IMR-90 (cell line): ENCODE data around the gene MLLT3. TPM values are rescaled to one million over a fixed set of nuclear protein-coding genes. Genes with fewer than 3 reads are reported as not detected.

Source experiments
- ATAC-seq: fragments of 200-7000 bp; cut with Tn5 transposase; 2 replicates; pipeline ENCODE4 v1.9.1; 2020; ENCODE audit warnings: low read depth, mild to moderate bottlenecking, moderate library complexity
- BruUV-seq: library from RNA; stranded (reverse); fragments of 400-500 nt; replicated peaks from 2 replicates; lab custom pipeline; 2021; lab: Mats Ljungman, UMichigan
- CTCF ChIA-PET: fragments of 300-600 bp; formaldehyde crosslinking; extraction: SDS; loops from one replicate; lab custom pipeline; 2021; ENCODE audit warnings: antibody characterized with exemption; lab: Yijun Ruan, JAX
- POLR2A ChIA-PET: fragments of 300-600 bp; sonication (Branson Sonifier 250); formaldehyde crosslinking; loops from one replicate; lab custom pipeline; 2022; ENCODE audit warnings: antibody characterized with exemption; ENCODE audit not compliant: unreplicated experiment; lab: Charles Lee
- DNase-seq: peaks from one replicate; pipeline ENCODE4 v3.0.0; 2013
- H2AFZ ChIP-seq: replicated peaks from 2 replicates; pipeline ENCODE3; 2013; ENCODE audit warnings: low read length, mild to moderate bottlenecking; ENCODE audit not compliant: poor library complexity
- H2AK5ac ChIP-seq: 2 replicates; pipeline ENCODE4 v1.6.1; 2013; ENCODE audit warnings: low read depth, low read length, inconsistent platforms
- H2AK9ac ChIP-seq: replicated peaks from 2 replicates; pipeline ENCODE3; 2013; ENCODE audit warnings: mild to moderate bottlenecking, low read depth, low read length, moderate library complexity; ENCODE audit not compliant: poor library complexity
- H2BK120ac ChIP-seq: 2 replicates; pipeline ENCODE4 v1.6.1; 2013; ENCODE audit warnings: low read depth, low read length, inconsistent platforms
- H2BK15ac ChIP-seq: 3 replicates; pipeline ENCODE4 v1.6.1; 2013; ENCODE audit warnings: low read depth, low read length, inconsistent platforms
- H2BK20ac ChIP-seq: 2 replicates; pipeline ENCODE4 v1.6.1; 2013; ENCODE audit warnings: low read depth, mild to moderate bottlenecking, inconsistent platforms, low read length, moderate library complexity
- H2BK5ac ChIP-seq: 2 replicates; pipeline ENCODE4 v1.6.1; 2013; ENCODE audit warnings: mild to moderate bottlenecking, low read depth, low read length, inconsistent platforms; ENCODE audit not compliant: poor library complexity, severe bottlenecking
- H3K14ac ChIP-seq: replicated peaks from 2 replicates; pipeline ENCODE4 v1.6.1; 2013; ENCODE audit warnings: low read depth, low read length, inconsistent platforms
- H3K18ac ChIP-seq: 2 replicates; pipeline ENCODE4 v1.6.1; 2013; ENCODE audit warnings: low read depth, low read length, control low read depth
- H3K23ac ChIP-seq: 2 replicates; pipeline ENCODE4 v1.6.1; 2013; ENCODE audit warnings: low read depth, low read length, inconsistent platforms
- H3K27ac ChIP-seq: 2 replicates; pipeline ENCODE4 v1.5.1; 2013; ENCODE audit warnings: mild to moderate bottlenecking, control low read depth, low read length; ENCODE audit not compliant: insufficient read depth
- H3K27me3 ChIP-seq: 2 replicates; pipeline ENCODE4 v1.6.1; 2013; ENCODE audit warnings: low read length; ENCODE audit not compliant: control insufficient read depth, insufficient read depth
- H3K36me3 ChIP-seq: 2 replicates; pipeline ENCODE4 v1.6.1; 2013; ENCODE audit warnings: low read length, mixed read lengths; ENCODE audit not compliant: control insufficient read depth, insufficient read depth
- H3K4ac ChIP-seq: 2 replicates; pipeline ENCODE4 v1.6.1; 2013; ENCODE audit warnings: low read depth, low read length, inconsistent platforms
- H3K4me1 ChIP-seq: 2 replicates; pipeline ENCODE4 v1.6.1; 2013; ENCODE audit warnings: low read length, mixed read lengths; ENCODE audit not compliant: control insufficient read depth, insufficient read depth
- H3K4me2 ChIP-seq: 2 replicates; pipeline ENCODE4 v1.6.1; 2013; ENCODE audit warnings: low read depth, mild to moderate bottlenecking, control low read depth, low read length, moderate library complexity
- H3K4me3 ChIP-seq: 2 replicates; pipeline ENCODE4 v1.5.1; 2013; ENCODE audit warnings: low read depth, mild to moderate bottlenecking, control low read depth, low read length, moderate library complexity; ENCODE audit not compliant: insufficient read depth
- H3K56ac ChIP-seq: 2 replicates; pipeline ENCODE4 v1.6.1; 2013; ENCODE audit warnings: low read length, inconsistent platforms; ENCODE audit not compliant: insufficient read depth; ENCODE audit errors: extremely low read depth
- H3K79me1 ChIP-seq, 2 experiments: 2 replicates each; pipeline ENCODE4 v1.6.1; 2013; ENCODE audit warnings: low read length in 2 of 2, inconsistent platforms in 1 of 2, low read depth in 1 of 2
- H3K9ac ChIP-seq: 2 replicates; pipeline ENCODE4 v1.6.1; 2013; ENCODE audit warnings: low read depth, low read length, control low read depth
- H3K9me1 ChIP-seq: 2 replicates; pipeline ENCODE4 v1.6.1; 2013; ENCODE audit warnings: low read length, inconsistent platforms; ENCODE audit not compliant: insufficient read depth
- H3K9me3 ChIP-seq: 2 replicates; pipeline ENCODE4 v1.6.1; 2013; ENCODE audit warnings: low read length; ENCODE audit not compliant: control insufficient read depth, insufficient read depth
- H4K20me1 ChIP-seq: 2 replicates; pipeline ENCODE4 v1.6.1; 2013; ENCODE audit warnings: low read length, inconsistent platforms; ENCODE audit not compliant: insufficient read depth
- H4K5ac ChIP-seq: 2 replicates; pipeline ENCODE4 v1.6.1; 2013; ENCODE audit warnings: mild to moderate bottlenecking, low read depth, low read length, control low read depth
- H4K8ac ChIP-seq, 2 experiments: 2 replicates each; pipeline ENCODE4 v1.6.1; 2013; ENCODE audit warnings: low read depth in 2 of 2, low read length in 2 of 2, control low read depth in 1 of 2, inconsistent platforms in 1 of 2
- H4K91ac ChIP-seq: 2 replicates; pipeline ENCODE4 v1.6.1; 2013; ENCODE audit warnings: low read depth, low read length, inconsistent platforms; ENCODE audit not compliant: insufficient read depth
- BHLHE40 ChIP-seq: fragments of 150-350 bp; IDR thresholded peaks from 2 replicates; pipeline ENCODE4 v1.6.1; 2016; ENCODE audit warnings: mild to moderate bottlenecking, low read depth, low read length
- CEBPB ChIP-seq: IDR thresholded peaks from 2 replicates; pipeline ENCODE4 v1.6.1; 2012; ENCODE audit warnings: low read depth, low read length, improper control_type of control experiment
- CHD1 ChIP-seq: IDR thresholded peaks from 2 replicates; pipeline ENCODE4 v1.6.1; 2012; ENCODE audit warnings: low read depth, low read length, improper control_type of control experiment
- CTCF ChIP-seq: conservative IDR thresholded peaks from 2 replicates; pipeline ENCODE4 v1.5.1; 2012; ENCODE audit warnings: mild to moderate bottlenecking, low read depth, low read length, improper control_type of control experiment
- MXI1 ChIP-seq: IDR thresholded peaks from 2 replicates; pipeline ENCODE4 v1.6.1; 2012; ENCODE audit warnings: low read depth, mild to moderate bottlenecking, low read length, moderate library complexity, borderline replicate concordance
- NFE2L2 ChIP-seq: fragments of 150-350 bp; IDR thresholded peaks from 2 replicates; pipeline ENCODE4 v1.6.1; 2016; ENCODE audit warnings: low read depth, mild to moderate bottlenecking, low read length
- RFX5 ChIP-seq: IDR thresholded peaks from 2 replicates; pipeline ENCODE4 v1.8.0; 2012; ENCODE audit warnings: low read depth, mild to moderate bottlenecking, low read length, moderate library complexity
- SMC3 ChIP-seq: fragments of 150-350 bp; IDR thresholded peaks from 2 replicates; pipeline ENCODE4 v1.6.1; 2016; ENCODE audit warnings: low read depth, mild to moderate bottlenecking, antibody characterized with exemption, low read length, moderate library complexity
- USF2 ChIP-seq: fragments of 150-350 bp; IDR thresholded peaks from 2 replicates; pipeline ENCODE4 v1.6.1; 2017; ENCODE audit warnings: mild to moderate bottlenecking, antibody characterized with exemption, low read length, low read depth
- WGBS, 2 experiments: methylation state at CpG; one replicate each; pipeline versions ENCODE4 v1.1.5 to v1.1.7; 2013; ENCODE audit warnings: missing lambda C conversion rate in 2 of 2; ENCODE audit not compliant: insufficient read length in 1 of 2; ENCODE audit errors: extremely low coverage in 2 of 2; 5-methylcytosine and 5-hydroxymethylcytosine counted together
- dilution Hi-C: fragments of 300-500 bp; cut with HindIII; formaldehyde crosslinking; loops from one replicate; pipeline ENCODE4 v1.14.3; 2018; ENCODE audit warnings: low sequenced_read_pairs; ENCODE audit not compliant: unreplicated experiment
- in situ Hi-C: fragments of 300-500 bp; cut with MboI; formaldehyde crosslinking; loops from 3 replicates; pipeline ENCODE4 v1.14.3; 2019; ENCODE audit warnings: low sequenced_read_pairs, inconsistent platforms, mixed read lengths
- intact Hi-C: fragments of 100-400 bp; cut with micrococcal nuclease; formaldehyde crosslinking; loops from 2 replicates; pipeline ENCODE4 v1.10.0; 2022
- polyA plus RNA-seq, 3 experiments: library from polyadenylated mRNA; depleted of rRNA; stranded (reverse); fragments of >200 nt; gene quantifications; 2 replicates each; pipeline ENCODE4 v1.2.3, GENCODE V29; 2012; ENCODE audit warnings: low replicate concordance in 1 of 3
- total RNA-seq: library from RNA; depleted of rRNA; stranded (reverse); fragments of >200 nt; gene quantifications from 2 replicates; pipeline ENCODE4 v1.2.3, GENCODE V29; 2012

The MLLT3 gene
- total and polyA plus RNA-seq, 2 of the 4 experiments (the other 2 are of a cell fraction): 10.4 to 21.1 TPM

DNA sequence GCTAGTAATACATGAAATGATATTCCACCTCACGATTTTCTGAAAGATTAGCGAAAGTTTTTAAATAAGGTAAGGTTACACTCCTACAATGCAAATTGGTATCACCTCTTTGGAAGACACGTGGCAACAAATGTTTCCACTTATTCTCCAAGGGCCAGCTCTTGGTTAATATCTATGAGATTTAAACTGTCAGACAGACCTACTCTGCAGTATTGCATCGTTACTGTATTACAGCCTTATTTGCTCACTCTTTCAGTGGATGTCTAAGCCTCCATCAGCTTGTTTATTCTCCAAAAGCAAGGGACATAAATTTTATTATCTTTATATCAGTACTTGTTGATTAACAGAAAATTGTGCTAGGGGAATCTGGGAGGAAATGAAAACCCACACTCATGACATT lies 135.7 kb downstream of the MLLT3 start:
- no peak overlapping the region for H2AK5ac ChIP-seq
- H2AFZ ChIP-seq: no peak overlapping the region
- no peak overlapping the region for H2BK120ac ChIP-seq
- H2BK20ac ChIP-seq: no peak overlapping the region
- H3K14ac ChIP-seq: no peak overlapping the region
- in situ Hi-C loops: no loop called here
- no peaks in the 10 kb centered on the region for H3K9me1 ChIP-seq
- no peaks in the 10 kb centered on the region for H3K27me3 ChIP-seq
- H2AK9ac ChIP-seq: no peak overlapping the region
- ChIA-PET CTCF (interaction anchor here (1.0 kb wide), 1 partner anchor 13 kb away, joined by 3 read pairs; no protein-coding TSS in a partner anchor), POLR2A (no interaction called here)
- no CpG with 5 or more reads among the region's 4 CpGs for WGBS, 2 experiments
- intact Hi-C loops: no loop called here
- H3K4me1 ChIP-seq: no peaks in the 10 kb centered on the region
- H3K4ac ChIP-seq: no peak overlapping the region
- no peak overlapping the region for H2BK15ac ChIP-seq
- no peak overlapping the region for H3K56ac ChIP-seq
- no peak overlapping the region for H3K4me2 ChIP-seq
- DNase-seq (no peak), ATAC-seq (no peak)
- H3K23ac ChIP-seq: no peak overlapping the region
- TF ChIP-seq CTCF: no peak
- TF ChIP-seq RFX5: no peak
- TF ChIP-seq CEBPB: no peak
- TF ChIP-seq BHLHE40: no peak
- TF ChIP-seq USF2: no peak
- no peak for TF ChIP-seq NFE2L2
- no peak for TF ChIP-seq MXI1
- no peak for TF ChIP-seq CHD1
- TF ChIP-seq SMC3: no peak
- no peaks in the 10 kb centered on the region for H3K9me3 ChIP-seq
- H4K91ac ChIP-seq: no peak overlapping the region
- H3K79me1 ChIP-seq: peaks cover 3 to 9% of the 10 kb centered on the region in 2 experiments; a peak in 1 of 4 replicates
- no peak overlapping the region for H3K9ac ChIP-seq
- no peaks in the 10 kb centered on the region for H3K36me3 ChIP-seq
- H4K8ac ChIP-seq: no peak overlapping the region
- BruUV-seq: no TSS peak
- no peak overlapping the region for H3K27ac ChIP-seq
- H4K20me1 ChIP-seq: 0 out of 2 replicates have a peak, but pooled peaks cover 4% of the 10 kb centered on the region
- dilution Hi-C loops: no loop called here
- H4K5ac ChIP-seq: no peak overlapping the region
- no peak overlapping the region for H2BK5ac ChIP-seq
- no peak overlapping the region for H3K18ac ChIP-seq
- H3K4me3 ChIP-seq: no peak overlapping the region
